Suprapubic skin (tissue), 4 donors: ENCODE measurements around the gene CABLES1.
"Not testable (repeated sequence)": the region's sequence is repeated elsewhere in the genome, so short reads cannot be mapped to it uniquely, and the experiment has no call there.

Experiments used
- EP300 ChIP-seq: sonication (generic); formaldehyde crosslinking; IDR thresholded peaks from one replicate; pipeline ENCODE4 v1.6.1; 2017; ENCODE audit warnings: antibody characterized with exemption
- POLR2A ChIP-seq, 2 donors: fragments of 450-650 bp; IDR thresholded peaks; one replicate each; pipeline ENCODE4 v1.6.1; 2017; ENCODE audit warnings: antibody characterized with exemption in 2 of 2, mild to moderate bottlenecking in 2 of 2, moderate library complexity in 2 of 2
- POLR2AphosphoS5 ChIP-seq, 3 donors: sonication (generic); formaldehyde crosslinking; IDR thresholded peaks; one replicate each; pipeline ENCODE4 v1.6.1; 2017; ENCODE audit warnings: antibody characterized with exemption in 3 of 3
- TF ChIP-seq, protein P1 (sequence below), 2 donors: fragments of 200-600 bp in 1 of 2; fragments of 450-650 bp in 1 of 2; sonication (generic) in 1 of 2; IDR thresholded peaks; one replicate each; pipeline ENCODE4 v1.5.1; 2016 to 2019; ENCODE audit warnings: antibody characterized with exemption in 2 of 2, mild to moderate bottlenecking in 1 of 2, moderate library complexity in 1 of 2

DNA sequence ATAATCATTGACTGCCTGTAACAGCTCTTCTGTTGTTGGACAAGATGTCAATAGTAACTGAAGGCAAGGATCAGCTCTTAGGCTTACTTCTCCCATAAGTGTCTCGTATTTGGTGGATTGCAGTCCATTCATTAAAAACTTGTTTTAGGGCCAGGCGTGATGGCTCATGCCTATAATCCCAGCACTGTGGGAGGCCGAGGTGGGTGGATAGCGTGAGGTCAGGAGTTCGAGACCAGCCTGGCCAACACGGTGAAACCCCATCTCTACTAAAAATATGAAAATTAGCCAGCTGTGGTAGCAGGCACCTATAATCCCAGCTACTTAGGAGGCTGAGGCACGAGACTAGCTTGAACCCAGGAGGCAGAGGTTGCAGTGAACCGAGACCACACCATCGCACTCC is 26.1 kb upstream of the CABLES1 start:
- TF ChIP-seq, protein P1, sequence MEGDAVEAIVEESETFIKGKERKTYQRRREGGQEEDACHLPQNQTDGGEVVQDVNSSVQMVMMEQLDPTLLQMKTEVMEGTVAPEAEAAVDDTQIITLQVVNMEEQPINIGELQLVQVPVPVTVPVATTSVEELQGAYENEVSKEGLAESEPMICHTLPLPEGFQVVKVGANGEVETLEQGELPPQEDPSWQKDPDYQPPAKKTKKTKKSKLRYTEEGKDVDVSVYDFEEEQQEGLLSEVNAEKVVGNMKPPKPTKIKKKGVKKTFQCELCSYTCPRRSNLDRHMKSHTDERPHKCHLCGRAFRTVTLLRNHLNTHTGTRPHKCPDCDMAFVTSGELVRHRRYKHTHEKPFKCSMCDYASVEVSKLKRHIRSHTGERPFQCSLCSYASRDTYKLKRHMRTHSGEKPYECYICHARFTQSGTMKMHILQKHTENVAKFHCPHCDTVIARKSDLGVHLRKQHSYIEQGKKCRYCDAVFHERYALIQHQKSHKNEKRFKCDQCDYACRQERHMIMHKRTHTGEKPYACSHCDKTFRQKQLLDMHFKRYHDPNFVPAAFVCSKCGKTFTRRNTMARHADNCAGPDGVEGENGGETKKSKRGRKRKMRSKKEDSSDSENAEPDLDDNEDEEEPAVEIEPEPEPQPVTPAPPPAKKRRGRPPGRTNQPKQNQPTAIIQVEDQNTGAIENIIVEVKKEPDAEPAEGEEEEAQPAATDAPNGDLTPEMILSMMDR (IDR thresholded peaks at IDR 0.05) = not testable (repeated sequence)
- not testable (repeated sequence) for TF ChIP-seq EP300; POLR2AphosphoS5 (IDR thresholded peaks at IDR 0.05); POLR2A (IDR thresholded peaks at IDR 0.05)
